GM18517 (cell line): Measurements from ENCODE around the gene IKZF4.
"Not testable (repeated sequence)": the region's sequence is repeated elsewhere in the genome, so short reads cannot be mapped to it uniquely, and the experiment has no call there.

Experiments
- ATAC-seq: cut with Tn5 transposase; IDR thresholded peaks from one replicate; pipeline ENCODE4 v1.9.1; 2021; ENCODE audit warnings: mild to moderate bottlenecking, moderate library complexity; ENCODE audit not compliant: unreplicated experiment

IKZF4 gene

GRCh38 chr12:56038022-56038655 lies 17.3 kb downstream of the IKZF4 start:
- ATAC-seq = no peak

- ATAC-seq = no peak
Measured at GRCh38 chr12:56040151-56040550, 19.3 kb downstream of the IKZF4 start.

- ATAC-seq = peak; percentile 2
Measured at GRCh38 chr12:56040963-56041551, 20.2 kb downstream of the IKZF4 start.

GRCh38 chr12:56041552-56042429 lies 20.9 kb downstream of the IKZF4 start, which contains the start of gene RPS26:
Gene RPS26 (plus strand): TSS chr12:56041918. CDS start chr12:56042167, 249 bp downstream.
- peak; percentile 91 for ATAC-seq

GRCh38 chr12:56042430-56042813 lies 21.6 kb downstream of the IKZF4 start:
- not testable (repeated sequence) for ATAC-seq

GRCh38 chr12:56042843-56043242 lies 22.0 kb downstream of the IKZF4 start:
- no peak for ATAC-seq

- ATAC-seq = no peak
Measured at GRCh38 chr12:56046027-56046780, 25.4 kb downstream of the IKZF4 start.

- no peak for ATAC-seq
Measured at GRCh38 chr12:56053407-56053893, 32.6 kb downstream of the IKZF4 start.

- ATAC-seq = not testable (repeated sequence)
Measured at GRCh38 chr12:56059964-56060363, 39.1 kb downstream of the IKZF4 start.

GRCh38 chr12:56061982-56062381 lies 41.1 kb downstream of the IKZF4 start:
- ATAC-seq = no peak

- ATAC-seq = no peak
Measured at GRCh38 chr12:56062996-56063395, 42.2 kb downstream of the IKZF4 start.

GRCh38 chr12:56071648-56072047 lies 50.8 kb downstream of the IKZF4 start:
- no peak for ATAC-seq

GRCh38 chr12:56074396-56074795 lies 53.6 kb downstream of the IKZF4 start:
- ATAC-seq = no peak

- not testable (repeated sequence) for ATAC-seq
Measured at GRCh38 chr12:56077966-56078365, 57.1 kb downstream of the IKZF4 start.

GRCh38 chr12:56078427-56078826 lies 57.6 kb downstream of the IKZF4 start:
- no peak for ATAC-seq

- no peak for ATAC-seq
Measured at GRCh38 chr12:56078931-56079722, 58.3 kb downstream of the IKZF4 start.

GRCh38 chr12:56079723-56080555 lies 59.1 kb downstream of the IKZF4 start, which contains the start of gene ERBB3:
Gene ERBB3 (plus strand): TSS chr12:56080165. CDS start chr12:56080301, 136 bp downstream.
- no peak for ATAC-seq

GRCh38 chr12:56080556-56081138 lies 59.8 kb downstream of the IKZF4 start:
- ATAC-seq = no peak
